Panc1 (cell line): ENCODE data around the gene CRTAC1.

Experiments used
- POLR2AphosphoS5 ChIP-seq: IDR thresholded peaks from 2 replicates; pipeline ENCODE4 v1.6.1; 2012; ENCODE audit warnings: mild to moderate bottlenecking, low read depth, low read length, moderate library complexity
- TCF7L2 ChIP-seq: IDR thresholded peaks from 2 replicates; pipeline ENCODE4 v1.6.1; 2011; ENCODE audit warnings: mild to moderate bottlenecking, low read depth, low read length, inconsistent platforms
- TF ChIP-seq, protein P1 (sequence below): fragments of 450-650 bp; IDR thresholded peaks from 2 replicates; pipeline ENCODE4 v1.5.1; 2017; ENCODE audit warnings: mild to moderate bottlenecking
- TF ChIP-seq, protein P2 (sequence below), 2 experiments: IDR thresholded peaks; 2 replicates each; pipeline ENCODE4 v1.6.1; 2011 to 2012; ENCODE audit warnings: low read depth in 2 of 2, control low read depth in 1 of 2, low read length in 1 of 2, mild to moderate bottlenecking in 1 of 2, moderate library complexity in 1 of 2; ENCODE audit not compliant: insufficient read depth in 1 of 2

DNA sequence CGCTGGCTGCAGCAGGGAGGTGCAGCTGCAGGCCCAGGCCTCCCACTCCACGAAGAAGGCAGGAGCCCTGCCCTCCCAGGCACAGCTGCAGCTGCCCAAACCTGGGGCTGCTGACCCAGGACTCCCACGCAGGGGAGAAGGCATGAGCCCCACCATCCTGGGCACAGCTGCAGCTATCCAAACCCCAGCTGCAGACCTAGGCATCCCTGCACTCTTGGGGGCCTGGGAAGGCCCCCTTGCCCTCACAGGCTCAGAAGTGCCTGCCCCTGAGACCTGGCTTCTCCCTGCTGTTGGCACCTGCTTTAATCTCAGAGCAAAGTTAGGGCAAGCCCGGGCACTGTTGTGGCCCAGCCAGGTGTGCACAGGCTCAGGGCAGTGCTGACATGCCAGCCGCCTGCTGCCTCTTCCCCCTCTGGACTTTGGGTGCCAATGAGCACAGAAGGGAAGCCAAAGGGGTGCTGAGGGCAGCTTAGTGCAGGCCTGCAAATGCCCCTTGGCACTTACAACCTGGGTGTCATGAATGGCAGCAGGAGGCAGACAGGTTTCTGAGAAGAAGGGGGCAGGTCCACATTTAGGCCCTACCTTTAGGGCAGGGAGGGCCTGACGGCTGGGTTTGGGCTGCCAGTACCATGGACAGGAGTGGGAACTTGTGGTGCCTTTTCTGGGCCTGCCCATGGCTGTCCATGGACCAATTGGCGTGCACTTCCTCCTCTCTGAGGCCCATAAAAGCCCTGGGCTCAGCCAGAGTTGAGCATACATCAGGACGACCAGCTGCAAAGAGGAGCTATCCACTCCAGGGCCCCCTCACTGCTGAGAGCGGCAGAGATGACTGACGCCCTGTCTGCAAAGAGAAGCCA is 31.1 kb downstream of the CRTAC1 start:
- TF ChIP-seq, protein P1, sequence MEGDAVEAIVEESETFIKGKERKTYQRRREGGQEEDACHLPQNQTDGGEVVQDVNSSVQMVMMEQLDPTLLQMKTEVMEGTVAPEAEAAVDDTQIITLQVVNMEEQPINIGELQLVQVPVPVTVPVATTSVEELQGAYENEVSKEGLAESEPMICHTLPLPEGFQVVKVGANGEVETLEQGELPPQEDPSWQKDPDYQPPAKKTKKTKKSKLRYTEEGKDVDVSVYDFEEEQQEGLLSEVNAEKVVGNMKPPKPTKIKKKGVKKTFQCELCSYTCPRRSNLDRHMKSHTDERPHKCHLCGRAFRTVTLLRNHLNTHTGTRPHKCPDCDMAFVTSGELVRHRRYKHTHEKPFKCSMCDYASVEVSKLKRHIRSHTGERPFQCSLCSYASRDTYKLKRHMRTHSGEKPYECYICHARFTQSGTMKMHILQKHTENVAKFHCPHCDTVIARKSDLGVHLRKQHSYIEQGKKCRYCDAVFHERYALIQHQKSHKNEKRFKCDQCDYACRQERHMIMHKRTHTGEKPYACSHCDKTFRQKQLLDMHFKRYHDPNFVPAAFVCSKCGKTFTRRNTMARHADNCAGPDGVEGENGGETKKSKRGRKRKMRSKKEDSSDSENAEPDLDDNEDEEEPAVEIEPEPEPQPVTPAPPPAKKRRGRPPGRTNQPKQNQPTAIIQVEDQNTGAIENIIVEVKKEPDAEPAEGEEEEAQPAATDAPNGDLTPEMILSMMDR, result no peak
- no peak for TF ChIP-seq POLR2AphosphoS5
- TF ChIP-seq TCF7L2, result no peak
- TF ChIP-seq, protein P2, sequence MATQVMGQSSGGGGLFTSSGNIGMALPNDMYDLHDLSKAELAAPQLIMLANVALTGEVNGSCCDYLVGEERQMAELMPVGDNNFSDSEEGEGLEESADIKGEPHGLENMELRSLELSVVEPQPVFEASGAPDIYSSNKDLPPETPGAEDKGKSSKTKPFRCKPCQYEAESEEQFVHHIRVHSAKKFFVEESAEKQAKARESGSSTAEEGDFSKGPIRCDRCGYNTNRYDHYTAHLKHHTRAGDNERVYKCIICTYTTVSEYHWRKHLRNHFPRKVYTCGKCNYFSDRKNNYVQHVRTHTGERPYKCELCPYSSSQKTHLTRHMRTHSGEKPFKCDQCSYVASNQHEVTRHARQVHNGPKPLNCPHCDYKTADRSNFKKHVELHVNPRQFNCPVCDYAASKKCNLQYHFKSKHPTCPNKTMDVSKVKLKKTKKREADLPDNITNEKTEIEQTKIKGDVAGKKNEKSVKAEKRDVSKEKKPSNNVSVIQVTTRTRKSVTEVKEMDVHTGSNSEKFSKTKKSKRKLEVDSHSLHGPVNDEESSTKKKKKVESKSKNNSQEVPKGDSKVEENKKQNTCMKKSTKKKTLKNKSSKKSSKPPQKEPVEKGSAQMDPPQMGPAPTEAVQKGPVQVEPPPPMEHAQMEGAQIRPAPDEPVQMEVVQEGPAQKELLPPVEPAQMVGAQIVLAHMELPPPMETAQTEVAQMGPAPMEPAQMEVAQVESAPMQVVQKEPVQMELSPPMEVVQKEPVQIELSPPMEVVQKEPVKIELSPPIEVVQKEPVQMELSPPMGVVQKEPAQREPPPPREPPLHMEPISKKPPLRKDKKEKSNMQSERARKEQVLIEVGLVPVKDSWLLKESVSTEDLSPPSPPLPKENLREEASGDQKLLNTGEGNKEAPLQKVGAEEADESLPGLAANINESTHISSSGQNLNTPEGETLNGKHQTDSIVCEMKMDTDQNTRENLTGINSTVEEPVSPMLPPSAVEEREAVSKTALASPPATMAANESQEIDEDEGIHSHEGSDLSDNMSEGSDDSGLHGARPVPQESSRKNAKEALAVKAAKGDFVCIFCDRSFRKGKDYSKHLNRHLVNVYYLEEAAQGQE (IDR thresholded peaks at IDR 0.05; ENCODE audit: insufficient read depth in 1 of 2, low read depth in 2 of 2, low read length in 1 of 2), result peak in 1 of 2 experiments; percentile 46; a peak in 1 of 4 replicates
